ENCODE data around the gene PJVK.
"Not testable (repeated sequence)": the region's sequence is repeated elsewhere in the genome, so short reads cannot be mapped to it uniquely, and the experiment has no call there.

The PJVK gene

DNA sequence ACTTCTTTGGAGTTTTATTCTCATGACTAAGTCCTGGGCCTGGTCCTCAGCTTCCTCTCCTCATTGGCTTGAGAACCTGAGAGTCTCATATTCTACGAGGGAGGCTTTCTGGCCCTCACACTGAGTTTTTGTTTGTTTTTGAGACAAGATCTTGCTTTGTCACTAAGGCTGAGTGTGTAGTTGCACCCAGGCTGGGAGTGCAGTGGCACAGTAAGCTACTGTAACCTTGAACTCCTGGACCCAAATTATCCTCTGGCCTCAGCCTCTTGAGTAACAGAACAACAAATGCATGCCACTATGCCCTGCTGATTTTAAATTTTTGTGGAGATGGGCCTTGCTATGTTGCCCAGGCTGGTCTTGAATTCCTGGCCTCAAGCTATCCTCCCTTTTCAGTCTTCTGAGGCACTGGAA lies 22.8 kb upstream of the PJVK start:
- DNase-seq (ENCODE audit: low read depth in 1 of 2, low spot score in 1 of 2) = no peak

DNA sequence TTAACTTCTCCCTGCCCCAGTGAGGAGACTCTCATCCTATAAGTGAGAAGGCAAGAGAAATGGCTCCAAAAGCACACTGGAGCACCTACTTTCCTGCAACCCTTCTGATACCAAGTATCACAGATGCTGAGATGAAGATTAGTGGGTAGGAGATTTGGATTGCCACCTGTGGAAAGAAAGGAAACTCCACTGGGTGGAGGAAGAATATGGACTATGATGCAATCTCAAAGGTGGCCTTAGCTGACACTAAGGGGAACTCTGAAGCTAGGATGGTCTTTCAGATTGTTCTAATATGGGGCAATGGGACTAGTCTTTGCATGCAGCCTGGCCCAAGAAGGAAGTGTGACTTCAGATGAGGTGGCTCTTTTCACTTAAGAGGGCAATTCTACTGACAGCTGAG lies 21.8 kb upstream of the PJVK start:
- DNase-seq (ENCODE audit: low read depth in 1 of 2, low spot score in 1 of 2) = no peak

DNA sequence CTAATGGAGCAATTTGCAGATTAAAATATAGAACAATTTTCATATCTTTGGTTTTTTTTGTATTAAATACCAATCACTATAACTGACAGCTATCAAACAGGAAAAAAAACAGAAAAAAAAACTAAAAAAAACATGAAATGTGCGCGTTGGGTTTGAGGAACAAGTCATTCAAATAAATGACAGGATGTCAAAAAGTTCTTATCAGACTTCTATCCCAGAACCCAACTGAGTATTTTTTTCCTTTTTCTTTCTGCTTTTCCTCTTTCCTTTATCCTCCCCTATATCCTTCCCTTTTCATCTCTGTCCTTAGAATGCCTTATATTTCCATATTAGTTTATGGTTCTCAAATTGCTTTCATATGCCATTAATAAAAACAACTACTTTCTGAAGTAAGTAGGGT lies 14.5 kb upstream of the PJVK start:
- no peak for DNase-seq (ENCODE audit: low read depth in 1 of 2, low spot score in 1 of 2)

DNA sequence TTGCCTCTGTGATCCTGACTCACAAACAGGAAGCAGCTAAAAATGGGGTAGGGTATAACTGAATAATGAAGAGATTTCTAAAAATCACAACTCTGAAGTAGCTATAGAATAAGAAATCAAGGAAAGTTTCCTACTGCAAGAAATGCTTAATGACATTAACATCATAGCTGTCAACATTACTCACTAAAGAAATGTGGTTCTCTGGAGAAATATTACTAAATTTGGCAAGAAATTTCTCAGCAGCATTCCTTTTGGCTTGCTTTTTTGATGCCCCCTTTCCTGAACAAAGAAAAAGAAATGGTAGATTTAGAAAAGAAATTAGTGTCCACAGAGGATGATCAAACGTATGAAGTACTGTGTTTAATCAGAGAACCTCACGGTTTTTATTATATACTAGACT lies 9.8 kb upstream of the PJVK start:
- no peak for DNase-seq (ENCODE audit: low read depth in 1 of 2, low spot score in 1 of 2)

DNA sequence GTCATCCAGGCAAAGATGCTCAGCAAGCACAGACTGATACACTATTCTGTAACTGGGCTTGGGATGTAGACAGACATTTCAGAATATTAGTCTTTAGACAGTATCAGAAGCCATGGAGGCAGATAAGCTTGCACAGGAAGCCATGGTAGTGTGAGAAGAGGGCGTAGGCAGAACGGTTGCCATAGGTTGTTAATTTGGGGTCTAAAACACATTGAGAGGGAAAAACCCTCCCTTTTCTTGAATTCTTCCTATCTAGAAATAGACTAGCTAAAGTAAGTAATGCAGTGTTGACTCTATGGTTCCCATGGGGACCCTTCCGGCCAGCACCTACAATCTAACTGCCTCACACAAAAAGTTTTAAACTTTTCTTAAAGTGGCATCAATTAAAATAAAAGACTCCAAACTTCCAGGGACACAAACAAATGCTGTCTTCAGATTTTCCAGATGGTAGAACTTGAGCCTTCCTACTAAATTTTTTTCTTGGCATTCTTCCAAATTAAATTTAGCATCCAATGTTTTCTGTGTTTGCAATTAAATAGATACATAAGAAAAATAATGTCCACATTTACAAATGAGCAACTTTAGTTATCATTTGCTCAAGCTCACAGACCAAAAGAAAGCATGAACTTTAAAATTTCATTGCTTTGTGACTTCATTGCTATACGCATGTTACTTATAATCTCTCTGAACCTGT lies 2.1 kb upstream of the PJVK start:
- DNase-seq (ENCODE audit: low read depth in 1 of 2, low spot score in 1 of 2) = no peak

DNA sequence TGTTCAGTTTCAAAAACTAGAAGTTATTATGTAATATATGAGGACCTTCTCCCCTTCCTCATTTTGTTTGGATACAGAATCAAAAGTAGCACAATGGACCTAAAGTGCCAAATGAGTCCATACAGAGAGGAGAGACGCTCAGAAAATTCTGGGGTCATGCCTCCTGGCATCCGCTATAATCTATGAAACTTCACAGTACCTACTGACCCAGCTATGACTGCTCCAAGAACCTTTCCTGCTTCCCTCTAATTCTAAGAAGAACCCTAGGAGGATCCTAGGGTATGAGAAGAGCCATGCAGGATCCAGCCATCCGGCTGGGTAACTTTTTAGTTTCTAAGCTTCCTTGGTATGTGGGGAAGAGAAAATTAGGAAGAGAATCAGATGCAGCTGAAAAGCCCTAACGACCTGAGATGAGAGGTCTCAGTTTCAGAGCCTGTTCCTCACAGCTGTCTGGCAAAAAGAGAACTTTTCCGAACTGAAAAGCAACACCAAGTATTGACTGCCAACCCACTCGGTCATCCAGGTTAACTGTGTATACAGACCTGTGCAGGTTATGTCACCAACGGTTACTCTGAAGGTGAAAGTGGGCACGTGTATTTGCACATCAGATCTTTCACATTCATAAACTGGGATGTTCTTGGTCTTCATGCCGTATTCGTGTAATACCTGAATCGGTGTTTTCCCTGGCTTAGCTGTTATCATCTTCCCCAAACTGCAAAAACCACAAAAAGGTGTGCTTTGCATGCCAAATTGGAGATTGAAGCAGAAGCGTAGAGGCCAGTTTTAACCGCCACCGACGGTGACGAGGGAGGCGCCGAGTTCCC lies 1.3 kb upstream of the PJVK start:
- DNase-seq (ENCODE audit: low read depth in 1 of 2, low spot score in 1 of 2) = no peak

DNA sequence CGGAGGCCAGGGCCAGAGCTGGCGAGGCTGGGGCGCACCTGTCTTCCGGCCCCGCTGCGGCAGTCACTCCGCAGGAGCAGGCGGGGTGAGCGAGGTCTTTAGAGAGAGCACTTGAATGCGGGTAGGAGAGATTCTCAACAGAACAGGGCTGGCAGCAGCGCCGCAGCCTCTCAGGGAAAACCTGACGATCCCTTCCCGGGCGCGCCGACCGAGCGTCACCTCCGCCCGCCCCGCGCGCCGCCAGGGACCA lies 729 bp upstream of the PJVK start:
- peak; percentile 48 to 73 for DNase-seq (ENCODE audit: low read depth in 1 of 2, low spot score in 1 of 2)

DNA sequence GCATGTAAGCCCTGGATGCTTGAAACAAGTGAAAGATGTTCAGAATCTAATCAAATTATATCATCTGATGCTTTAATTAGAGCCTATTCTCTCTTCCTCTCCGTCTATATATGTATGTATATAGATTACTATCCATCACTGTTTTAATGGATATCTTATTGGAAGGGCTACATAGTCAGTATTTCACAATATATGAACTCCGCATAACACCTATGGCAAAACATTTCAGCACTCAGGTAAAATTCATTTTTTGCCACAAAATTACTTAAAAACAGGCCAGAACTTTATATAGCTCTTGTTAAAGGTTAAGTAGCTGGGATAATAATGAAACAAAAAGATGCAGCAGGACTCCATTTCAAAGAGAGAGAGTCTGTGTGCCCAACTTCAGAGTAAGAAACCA lies 1.2 kb downstream of the PJVK start:
- no peak for DNase-seq (ENCODE audit: low read depth in 1 of 2, low spot score in 1 of 2)

DNA sequence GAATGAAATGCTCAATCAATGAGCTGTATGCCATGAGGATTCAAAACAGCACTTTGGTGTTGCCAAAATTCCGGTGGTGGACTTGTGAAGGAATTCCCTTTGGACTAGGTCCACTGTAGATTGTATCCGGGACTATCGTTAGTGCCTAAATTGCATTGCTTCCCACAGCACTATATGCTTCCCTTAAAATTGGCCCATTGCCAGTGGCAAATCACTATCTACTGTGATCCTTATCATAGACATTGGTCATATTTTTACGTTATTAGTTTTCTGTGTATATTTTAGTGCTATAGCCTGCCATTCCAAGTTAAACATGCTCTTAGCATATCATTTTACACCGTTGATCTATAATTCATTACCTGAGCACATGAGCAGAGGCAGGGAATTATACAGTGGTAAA lies 1.7 kb downstream of the PJVK start:
- DNase-seq (ENCODE audit: low read depth in 1 of 2, low spot score in 1 of 2) = no peak

DNA sequence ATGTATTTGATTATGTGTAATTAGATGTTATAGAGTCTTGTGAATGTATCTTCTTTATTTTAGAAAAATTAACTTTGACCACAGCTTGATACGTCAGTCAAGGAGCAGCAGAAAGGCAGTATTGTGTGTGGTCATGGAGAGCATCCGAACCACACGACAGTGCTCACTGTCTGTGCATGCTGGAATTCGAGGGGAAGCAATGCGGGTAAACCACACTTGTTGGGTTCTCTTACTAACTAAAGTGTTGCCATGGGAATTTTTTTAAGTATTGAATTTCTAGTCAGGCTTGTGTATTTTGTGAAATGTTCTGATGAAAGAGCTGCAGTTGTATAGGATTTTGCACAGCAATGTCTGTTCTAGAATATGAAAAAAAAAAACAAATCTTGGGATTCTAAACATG lies 4.8 kb downstream of the PJVK start:
- no peak for DNase-seq (ENCODE audit: low read depth in 1 of 2, low spot score in 1 of 2)

DNA sequence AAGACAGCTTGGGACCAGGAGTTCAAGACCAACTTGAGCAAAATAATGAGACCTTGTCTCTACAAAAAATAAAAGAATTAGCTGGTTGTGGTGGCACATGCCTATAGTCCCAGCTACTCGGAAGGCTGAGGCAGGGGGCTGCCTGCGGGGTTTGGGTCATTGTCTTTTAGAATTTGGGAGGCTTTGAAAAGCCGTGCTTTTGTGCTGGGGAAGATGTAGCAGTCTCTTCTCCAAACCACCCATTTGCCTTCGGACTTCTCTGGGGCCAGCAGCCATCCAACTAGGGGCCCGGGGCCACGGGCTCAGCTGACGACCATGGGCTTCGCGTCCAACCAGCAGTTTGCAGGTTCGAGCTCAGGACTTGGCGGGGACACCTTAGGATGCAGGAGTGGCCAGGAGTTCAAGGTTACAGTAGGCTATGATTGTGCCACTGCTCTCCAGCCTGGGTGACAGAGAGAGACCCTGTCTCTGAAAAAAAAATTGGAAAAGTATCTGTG lies 6.3 kb downstream of the PJVK start:
- DNase-seq (ENCODE audit: low read depth in 1 of 2, low spot score in 1 of 2) = no peak

DNA sequence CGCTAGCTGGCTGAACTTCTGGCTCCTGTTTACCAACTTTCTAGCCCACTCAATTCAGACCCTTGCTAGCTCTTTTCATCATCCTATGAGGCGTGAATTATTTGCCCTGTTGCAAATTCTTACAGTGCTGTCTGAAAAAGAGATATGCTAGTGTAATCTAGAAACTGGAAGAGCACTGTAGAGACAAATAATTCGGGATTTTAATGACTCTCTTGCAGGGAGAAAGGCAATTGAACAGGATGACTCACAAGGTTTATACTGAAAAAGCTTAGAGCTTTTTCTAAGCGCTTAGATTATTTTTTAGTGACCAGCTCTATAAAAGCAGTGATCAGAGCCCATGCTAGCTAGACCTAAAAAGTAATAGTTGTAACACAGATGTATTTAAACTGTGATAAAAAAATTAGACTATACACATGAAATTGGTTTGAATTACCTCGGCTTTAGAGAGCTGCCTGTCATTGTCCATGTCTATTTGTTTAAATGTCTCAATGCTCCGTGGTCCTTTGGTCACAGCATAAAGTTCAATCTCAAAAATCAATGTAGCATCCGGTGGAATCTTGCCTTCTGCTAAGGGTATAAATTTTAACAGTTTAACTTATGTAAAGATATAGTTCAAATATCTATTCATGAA lies 18.2 kb downstream of the PJVK start:
- DNase-seq (ENCODE audit: low read depth in 1 of 2, low spot score in 1 of 2) = no peak

DNA sequence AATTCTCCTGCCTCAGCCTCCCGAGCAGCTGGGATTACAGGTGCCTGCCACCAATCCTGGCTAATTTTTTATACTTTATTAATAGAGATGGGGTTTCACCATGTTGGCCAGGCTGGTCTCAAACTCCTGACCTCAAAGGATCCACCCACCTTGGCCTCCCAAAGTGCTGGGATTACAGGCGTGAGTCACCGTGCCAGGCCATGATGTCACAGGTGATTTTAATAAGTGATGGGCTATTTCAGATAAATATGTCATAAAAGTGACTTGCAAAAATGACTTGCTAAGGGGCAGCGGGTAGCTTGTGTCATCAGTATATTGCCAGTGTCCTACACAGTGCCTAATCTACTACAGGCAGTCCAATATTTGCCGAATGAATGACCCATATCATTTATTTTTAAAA lies 20.1 kb downstream of the PJVK start:
- not testable (repeated sequence) for DNase-seq (ENCODE audit: low read depth in 1 of 2, low spot score in 1 of 2)

DNA sequence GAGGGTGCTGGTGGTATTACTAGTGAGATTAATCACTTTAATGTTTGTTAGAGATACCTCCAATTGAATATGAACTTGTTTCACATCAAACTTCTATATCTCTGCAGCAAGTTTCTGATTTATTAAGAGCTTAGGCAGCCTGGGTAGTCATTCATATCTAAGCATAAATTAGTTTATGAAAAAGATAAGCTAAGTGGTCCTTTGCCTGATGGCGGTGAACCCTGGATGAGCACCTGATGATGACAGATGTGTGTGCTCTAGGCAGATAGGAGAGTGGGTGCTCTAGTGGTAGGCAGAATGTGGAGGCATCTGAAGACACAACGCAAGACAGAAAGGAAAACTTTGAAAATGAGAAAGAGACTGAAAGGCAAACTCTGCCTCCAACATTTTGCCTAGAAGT lies 22.2 kb downstream of the PJVK start:
- DNase-seq (ENCODE audit: low read depth in 1 of 2, low spot score in 1 of 2) = no peak

DNA sequence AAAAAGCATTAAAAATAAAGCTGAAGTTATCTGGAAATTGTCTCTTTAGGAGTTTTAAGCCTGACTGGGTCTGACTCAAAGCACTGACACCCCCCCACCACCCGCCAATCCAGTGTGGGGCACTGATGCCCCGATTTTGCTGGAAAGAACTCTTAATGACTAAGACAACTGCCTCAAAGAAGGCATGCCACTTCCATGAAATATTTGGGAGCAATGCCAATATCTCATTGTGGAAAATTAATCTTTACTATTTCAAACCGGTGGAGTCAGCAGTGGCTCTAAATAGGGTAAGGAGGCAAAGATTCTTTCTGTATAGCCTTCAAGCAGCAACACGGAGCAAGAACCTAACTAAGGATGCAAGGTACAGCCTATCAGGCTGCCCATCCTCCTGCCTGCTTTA lies 22.8 kb downstream of the PJVK start:
- no peak for DNase-seq (ENCODE audit: low read depth in 1 of 2, low spot score in 1 of 2)

DNA sequence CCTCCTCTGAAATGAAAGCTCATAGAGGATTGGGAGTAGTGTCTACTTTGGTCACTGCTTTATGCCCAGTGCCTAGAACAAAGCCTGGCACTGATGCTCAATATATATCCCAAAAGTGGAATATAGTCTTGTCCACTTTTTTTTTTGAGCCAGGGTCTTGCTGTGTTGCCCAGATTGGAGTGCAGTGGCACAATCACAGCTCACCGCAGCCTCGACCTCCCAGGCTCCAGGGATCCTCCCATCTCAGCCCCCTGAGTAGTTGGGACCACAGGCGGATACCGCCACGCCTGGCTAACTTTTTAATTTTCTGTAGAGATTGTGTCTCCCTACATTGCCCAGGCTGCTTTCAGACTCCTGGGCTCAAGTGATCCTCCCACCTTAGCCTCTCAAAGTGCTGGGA lies 23.4 kb downstream of the PJVK start:
- no peak for DNase-seq (ENCODE audit: low read depth in 1 of 2, low spot score in 1 of 2)

DNA sequence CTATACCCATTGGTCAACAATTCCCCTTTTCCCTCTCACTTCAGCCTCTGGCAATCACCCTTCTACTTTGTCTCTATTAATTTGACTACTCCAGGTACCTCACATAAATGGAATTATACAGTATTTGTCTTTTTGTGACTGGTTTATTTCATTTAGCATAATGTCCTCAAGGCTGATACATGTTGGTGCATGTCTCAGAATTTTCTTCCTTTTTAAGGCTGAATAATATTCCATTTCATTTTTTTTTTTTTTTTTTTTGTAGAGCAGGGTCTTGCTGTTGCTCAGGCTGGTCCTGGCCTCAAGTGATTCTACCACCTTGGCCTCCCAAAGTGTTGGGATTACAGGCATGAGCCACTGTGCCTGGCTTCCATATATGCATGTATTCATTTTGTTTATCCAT lies 25.3 kb downstream of the PJVK start:
- no peak for DNase-seq (ENCODE audit: low read depth in 1 of 2, low spot score in 1 of 2)

DNA sequence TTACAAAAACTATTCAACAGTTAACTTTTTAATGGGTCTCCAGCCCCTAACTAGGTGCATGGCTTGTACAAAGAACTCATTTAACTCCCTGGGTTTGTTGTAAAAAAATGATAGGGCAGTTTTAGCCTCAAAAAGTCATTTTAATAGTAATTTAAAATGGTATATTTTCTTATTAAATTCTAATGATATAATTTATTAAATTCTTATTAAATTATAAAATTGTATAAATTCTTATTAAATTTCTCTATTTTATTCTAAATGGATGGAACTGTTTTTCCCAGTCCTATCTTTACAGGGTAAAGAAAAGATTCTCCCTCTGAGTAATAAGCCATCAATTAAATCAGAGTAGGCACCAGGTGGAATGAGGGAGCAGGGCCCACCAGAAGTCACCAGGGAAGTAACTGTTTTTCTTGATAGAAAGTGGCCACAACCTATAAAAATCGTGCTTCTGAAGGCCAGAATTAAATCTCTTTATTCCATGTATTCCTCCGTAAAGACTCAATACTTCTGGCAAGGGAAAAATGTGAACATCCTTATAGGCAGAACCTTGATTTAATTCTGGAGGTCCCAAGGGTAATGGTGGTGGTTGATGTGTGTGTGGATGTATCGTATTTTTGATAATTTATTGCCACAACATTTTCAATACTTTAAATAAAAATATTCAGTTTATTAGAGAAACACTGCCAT lies 26.4 kb downstream of the PJVK start:
- no peak for DNase-seq (ENCODE audit: low read depth in 1 of 2, low spot score in 1 of 2)

DNA sequence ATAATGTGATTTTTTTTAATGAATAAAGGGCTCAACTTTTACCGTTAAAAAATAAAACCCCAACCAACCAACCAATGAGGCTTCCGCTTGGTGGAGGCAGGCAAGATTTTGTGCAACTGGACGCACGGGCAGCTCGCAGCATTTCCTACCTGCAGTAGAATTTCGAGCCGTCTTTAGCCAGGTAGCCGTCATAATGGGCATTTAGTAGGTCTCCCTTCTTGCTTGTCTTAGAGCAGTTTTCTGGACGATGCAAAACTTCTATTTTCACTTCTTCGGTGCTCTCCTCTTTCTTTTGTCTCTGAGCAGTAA lies 26.9 kb downstream of the PJVK start:
- DNase-seq (ENCODE audit: low read depth in 1 of 2, low spot score in 1 of 2) = no peak

DNA sequence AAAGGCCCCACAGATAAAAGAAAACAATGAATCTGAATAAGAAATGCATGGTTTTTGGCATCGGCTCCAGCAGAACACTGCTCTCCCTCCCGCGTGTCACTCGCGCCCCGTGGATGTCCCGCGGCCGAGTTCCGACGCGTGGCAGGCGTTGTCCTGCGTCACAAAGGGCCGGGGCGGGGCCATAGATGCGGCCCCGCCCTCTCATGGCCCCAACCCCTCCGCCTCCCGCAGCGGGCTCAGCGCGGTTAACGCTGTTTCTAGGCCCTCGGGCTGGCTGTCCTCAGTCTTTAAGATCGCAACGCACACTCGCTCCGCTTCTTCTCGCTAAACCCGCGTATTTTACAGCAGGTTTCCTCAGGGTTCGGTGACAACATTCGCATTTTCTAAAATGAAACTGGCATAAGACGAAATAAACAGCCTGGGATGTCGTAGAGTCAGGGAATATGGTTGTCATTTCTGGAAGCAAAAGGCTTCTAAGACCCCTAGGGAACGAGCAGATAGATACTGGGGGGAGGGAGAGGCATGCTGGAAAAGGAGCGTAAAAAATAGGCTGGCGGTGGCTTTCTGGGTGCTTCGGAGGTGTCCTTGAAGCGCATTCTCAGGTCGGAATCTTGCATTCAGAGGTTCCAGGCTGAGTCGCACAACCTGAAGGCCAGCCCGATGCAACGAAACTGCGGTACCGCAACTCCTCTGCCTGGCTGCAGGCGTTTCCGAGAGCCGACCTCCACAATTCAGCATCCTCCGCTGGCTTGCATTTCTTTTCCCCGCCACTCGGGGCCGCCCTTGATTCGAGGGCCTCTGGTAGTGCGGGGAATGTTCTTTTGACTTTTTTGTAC lies 27.5 kb downstream of the PJVK start, which contains the start of gene FKBP7:
FKBP7 (minus strand) TSS at position 162 of the 836 bp plus-strand sequence; CDS start at position 61, 101 bp downstream.
- DNase-seq (ENCODE audit: low read depth in 1 of 2, low spot score in 1 of 2) = peak; percentile 63 to 78

DNA sequence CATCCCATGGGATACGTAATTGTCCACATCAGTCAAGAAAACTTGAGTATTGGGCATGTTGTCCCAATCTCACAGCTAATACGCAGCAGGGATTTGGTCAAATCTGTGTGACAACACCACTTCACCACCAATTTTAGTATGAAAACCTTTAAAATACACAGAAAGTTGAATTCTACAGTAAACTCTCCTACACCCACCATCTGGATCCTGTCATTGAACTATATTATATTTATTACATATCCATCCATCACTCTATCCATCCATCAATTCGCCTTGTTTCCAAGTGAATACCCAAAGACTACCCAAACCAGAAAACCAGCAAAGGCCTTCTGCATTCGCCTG lies 28.1 kb downstream of the PJVK start:
- no peak for DNase-seq (ENCODE audit: low read depth in 1 of 2, low spot score in 1 of 2)

All from activated T-helper 1 cell treated with anti-CD3 and anti-CD28 coated beads, Interleukin-2, amount 50 U/mL, for 16 hours (primary cell).